GM18870 (cell line): ENCODE data around the gene DENND1A.

ENCODE experiments used
- ATAC-seq: cut with Tn5 transposase; IDR thresholded peaks from one replicate; pipeline ENCODE4 v1.9.1; 2021; ENCODE audit warnings: moderate library complexity; ENCODE audit not compliant: unreplicated experiment

The DENND1A gene

GRCh38 chr9:123380852-123381705, 548.8 kb downstream of the DENND1A start:
- no peak for ATAC-seq

GRCh38 chr9:123378956-123379660, 550.8 kb downstream of the DENND1A start:
- no peak for ATAC-seq

- no peak for ATAC-seq
Measured at GRCh38 chr9:123378025-123378424, 551.9 kb downstream of the DENND1A start.

GRCh38 chr9:123377211-123377971, 552.5 kb downstream of the DENND1A start:
- ATAC-seq, result no peak

DNA sequence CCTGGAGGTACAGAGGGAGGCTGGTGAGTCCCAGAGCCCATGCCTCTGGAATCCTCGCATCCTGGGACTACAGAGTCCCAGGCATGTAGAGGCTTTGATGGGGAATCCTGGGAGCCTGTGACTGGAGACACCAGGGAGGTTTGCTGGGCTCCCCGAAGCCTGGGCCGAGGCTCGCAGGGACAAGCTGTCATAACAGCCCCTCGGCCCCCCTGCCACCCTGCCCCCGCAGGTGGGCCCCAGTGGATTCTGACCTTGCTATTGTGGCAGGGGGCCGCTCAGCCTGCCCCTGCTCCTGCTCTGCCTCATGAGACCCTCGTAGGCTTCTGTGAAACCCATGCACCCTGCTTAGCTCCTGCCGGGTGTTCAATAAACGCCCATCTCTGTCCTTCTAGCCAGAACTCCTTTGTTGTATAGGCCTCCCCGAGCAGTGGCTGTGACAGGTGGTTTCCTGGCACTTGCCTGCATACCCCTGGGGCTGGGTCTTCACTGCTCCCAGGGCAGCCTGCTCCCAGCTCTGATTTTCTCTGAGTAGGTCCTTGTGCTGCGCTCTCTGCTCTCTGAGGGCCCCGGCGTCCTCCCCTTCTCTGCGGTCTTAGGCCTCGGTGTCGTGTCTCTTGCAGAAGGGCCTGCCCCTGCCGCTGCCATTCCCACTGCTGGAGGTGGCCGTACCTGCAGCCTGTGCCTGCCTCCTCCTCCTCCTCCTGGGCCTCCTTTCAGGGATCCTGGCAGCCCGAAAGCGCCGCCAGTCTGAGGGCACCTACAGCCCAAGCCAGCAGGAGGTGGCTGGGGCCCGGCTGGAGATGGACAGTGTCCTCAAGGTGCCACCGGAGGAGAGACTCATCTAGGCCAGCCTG, 553.5 kb downstream of the DENND1A start:
- no peak for ATAC-seq

GRCh38 chr9:123375469-123376132, 554.3 kb downstream of the DENND1A start:
- no peak for ATAC-seq

GRCh38 chr9:123373946-123374345, 556.0 kb downstream of the DENND1A start:
- no peak for ATAC-seq

DNA sequence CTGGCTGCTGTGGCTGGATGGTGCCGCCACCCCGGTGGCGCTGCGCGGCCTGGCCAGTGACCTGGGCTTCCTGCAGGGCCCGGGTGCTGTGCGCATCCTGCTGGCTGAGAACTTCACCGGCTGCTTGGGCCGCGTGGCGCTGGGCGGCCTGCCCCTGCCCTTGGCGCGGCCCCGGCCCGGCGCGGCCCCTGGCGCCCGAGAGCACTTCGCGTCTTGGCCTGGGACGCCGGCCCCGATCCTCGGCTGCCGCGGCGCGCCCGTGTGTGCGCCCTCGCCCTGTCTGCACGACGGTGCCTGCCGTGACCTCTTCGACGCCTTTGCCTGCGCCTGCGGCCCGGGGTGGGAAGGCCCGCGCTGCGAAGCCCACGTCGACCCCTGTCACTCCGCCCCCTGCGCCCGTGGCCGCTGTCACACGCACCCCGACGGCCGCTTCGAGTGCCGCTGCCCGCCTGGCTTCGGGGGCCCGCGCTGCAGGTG, 556.4 kb downstream of the DENND1A start:
- ATAC-seq, result no peak

DNA sequence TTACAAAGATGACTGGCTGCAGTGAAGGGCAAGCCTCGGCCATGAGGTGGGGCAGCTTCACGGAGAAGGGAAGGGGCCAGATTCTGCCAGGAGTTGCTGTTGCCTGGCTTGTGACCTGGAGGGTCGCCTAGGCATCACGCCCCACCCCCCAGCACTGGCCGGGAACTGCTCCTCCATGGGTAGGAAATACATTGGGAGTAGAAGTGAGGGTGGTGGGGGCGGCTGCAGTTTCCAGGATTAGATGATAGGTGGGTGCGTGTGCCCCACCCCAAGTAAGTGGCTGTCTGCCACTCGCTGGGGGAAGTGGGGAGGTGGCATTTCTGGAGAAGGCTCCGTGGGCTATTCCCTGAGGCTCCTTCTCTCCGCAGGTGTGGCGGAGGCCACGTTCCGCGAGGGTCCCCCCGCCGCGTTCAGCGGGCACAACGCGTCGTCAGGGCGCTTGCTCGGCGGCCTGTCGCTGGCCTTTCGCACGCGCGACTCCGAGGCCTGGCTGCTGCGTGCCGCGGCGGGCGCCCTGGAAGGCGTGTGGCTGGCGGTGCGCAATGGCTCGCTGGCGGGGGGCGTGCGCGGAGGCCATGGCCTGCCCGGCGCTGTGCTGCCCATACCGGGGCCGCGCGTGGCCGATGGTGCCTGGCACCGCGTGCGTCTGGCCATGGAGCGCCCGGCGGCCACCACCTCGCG, 557.0 kb downstream of the DENND1A start:
- ATAC-seq, result no peak

- ATAC-seq, result no peak
Measured at GRCh38 chr9:123371805-123372590, 557.9 kb downstream of the DENND1A start.

GRCh38 chr9:123371228-123371584, 558.7 kb downstream of the DENND1A start:
- no peak for ATAC-seq

DNA sequence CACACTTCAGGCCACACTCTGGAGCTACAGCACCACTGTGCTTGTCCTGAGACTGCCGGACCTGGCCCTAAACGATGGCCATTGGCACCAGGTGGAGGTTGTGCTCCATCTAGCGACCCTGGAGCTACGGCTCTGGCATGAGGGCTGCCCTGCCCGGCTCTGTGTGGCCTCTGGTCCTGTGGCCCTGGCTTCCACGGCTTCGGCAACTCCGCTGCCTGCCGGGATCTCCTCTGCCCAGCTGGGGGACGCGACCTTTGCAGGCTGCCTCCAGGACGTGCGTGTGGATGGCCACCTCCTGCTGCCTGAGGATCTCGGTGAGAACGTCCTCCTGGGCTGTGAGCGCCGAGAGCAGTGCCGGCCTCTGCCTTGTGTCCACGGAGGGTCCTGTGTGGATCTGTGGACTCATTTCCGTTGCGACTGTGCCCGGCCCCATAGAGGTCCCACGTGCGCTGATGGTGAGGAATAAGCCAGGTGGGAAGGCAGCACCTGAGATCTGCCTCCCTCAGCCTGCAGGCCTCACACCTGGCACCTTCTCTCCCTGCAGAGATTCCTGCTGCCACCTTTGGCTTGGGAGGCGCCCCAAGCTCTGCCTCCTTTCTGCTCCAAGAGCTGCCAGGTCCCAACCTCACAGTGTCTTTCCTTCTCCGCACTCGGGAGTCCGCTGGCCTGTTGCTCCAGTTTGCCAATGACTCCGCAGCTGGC, 559.2 kb downstream of the DENND1A start:
- no peak for ATAC-seq

DNA sequence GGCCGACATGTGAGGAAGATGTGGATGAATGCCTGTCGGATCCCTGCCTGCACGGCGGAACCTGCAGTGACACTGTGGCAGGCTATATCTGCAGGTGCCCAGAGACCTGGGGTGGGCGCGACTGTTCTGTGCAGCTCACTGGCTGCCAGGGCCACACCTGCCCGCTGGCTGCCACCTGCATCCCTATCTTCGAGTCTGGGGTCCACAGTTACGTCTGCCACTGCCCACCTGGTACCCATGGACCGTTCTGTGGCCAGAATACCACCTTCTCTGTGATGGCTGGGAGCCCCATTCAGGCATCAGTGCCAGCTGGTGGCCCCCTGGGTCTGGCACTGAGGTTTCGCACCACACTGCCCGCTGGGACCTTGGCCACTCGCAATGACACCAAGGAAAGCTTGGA, 559.8 kb downstream of the DENND1A start:
- ATAC-seq, result no peak

DNA sequence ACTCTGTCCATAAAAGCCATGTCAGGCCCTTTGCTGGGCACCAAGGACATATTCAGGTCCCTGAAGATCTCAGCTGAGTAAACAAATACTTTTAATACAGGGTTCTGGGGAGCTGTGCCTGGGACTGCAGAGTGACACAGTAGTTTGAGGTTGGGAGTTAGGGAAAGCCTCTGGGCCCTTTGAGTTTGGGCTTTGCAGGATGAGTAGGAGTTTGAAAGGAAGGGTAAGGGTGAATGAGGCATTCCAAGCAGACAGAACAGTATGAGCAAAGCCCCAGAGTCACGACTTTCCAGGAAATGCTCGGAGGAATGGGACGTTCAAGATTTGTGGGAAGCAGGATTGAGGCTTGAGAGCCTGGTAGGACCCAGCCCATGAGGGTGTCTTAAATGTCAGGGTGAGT, 560.6 kb downstream of the DENND1A start:
- no peak for ATAC-seq

DNA sequence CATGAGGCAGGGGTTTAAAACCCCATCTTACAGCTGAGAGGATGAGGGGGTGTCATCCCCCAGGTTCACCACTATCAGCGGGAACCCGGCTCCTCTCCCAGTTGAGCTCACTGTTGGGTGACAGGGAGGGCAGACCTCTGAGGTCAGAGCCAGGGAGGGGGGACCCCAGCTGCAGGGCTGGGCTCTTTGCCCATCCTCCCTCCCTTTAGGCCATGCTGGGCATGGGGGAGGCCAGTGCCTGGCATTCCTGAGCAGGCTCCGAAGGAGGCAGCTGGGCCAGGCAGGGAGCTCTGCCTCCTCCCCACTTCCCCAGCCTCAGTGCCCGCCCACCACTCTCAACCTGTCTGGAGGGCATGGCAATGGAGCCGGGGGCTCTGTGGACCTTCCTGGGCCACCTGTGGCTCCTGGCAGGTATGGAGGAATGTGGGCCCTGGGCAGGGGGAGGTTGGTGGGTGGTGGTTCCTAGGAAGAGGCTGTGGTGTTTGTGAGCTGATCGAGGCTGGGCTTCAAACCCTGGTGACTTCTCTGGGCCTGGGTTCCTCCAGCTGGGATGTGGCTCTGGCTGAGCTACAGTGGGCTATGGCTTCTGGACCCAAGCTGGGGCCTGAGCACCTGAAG, 561.3 kb downstream of the DENND1A start:
- ATAC-seq, result no peak

DNA sequence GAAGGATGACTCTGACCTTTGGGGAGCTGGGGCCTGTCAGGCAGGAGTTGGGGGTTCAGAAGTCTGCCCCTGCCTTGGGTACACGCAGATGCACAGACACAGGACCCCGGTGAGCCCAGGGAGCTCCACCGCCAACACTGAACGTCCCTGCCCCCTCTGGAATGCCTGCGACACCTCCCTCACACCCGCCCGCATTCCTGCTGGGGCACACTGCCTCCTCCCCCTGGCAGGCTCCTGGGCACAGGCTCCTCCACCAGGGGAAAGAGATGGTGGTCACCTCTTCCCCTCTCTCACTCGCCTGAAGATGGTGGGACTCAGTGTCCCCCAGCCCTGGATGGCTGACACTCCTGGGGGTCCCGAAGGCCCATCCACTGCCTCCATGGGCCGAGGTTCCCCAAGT, 561.9 kb downstream of the DENND1A start:
- no peak for ATAC-seq

- no peak for ATAC-seq
Measured at GRCh38 chr9:123365881-123366528, 563.9 kb downstream of the DENND1A start.
